Ureter (tissue), 1 donor: ENCODE data around the gene THSD7B. TPM values are rescaled to one million over a fixed set of nuclear protein-coding genes. Genes with fewer than 3 reads are reported as not detected.
A peak's percentile ranks its signal among the peaks of the same experiment; 100 is the strongest.

Source experiments
- DNase-seq: peaks from one replicate; pipeline ENCODE4 v3.0.0-alpha.2; 2020; ENCODE audit warnings: low spot score
- total RNA-seq: library from RNA; stranded (reverse); gene quantifications from one replicate; pipeline ENCODE4 v1.2.4, GENCODE V29; 2023
- donor health status: DM: yes; HTN: yes; CAD: no.

The THSD7B gene
- total RNA-seq, 1 donor from 2014 or later: 7.6 TPM

- DNase-seq: no peak
Measured at GRCh38 chr2:136801661-136802060, 36.3 kb downstream of the THSD7B start.

GRCh38 chr2:136809998-136810397, 44.7 kb downstream of the THSD7B start:
- DNase-seq: no peak

GRCh38 chr2:136818839-136819238, 53.5 kb downstream of the THSD7B start:
- DNase-seq: no peak

- DNase-seq: no peak
Measured at GRCh38 chr2:136823291-136823690, 57.9 kb downstream of the THSD7B start.

GRCh38 chr2:136828162-136828561, 62.8 kb downstream of the THSD7B start:
- DNase-seq: no peak

- DNase-seq: no peak
Measured at GRCh38 chr2:136828774-136829173, 63.4 kb downstream of the THSD7B start.

GRCh38 chr2:136844546-136844945, 79.2 kb downstream of the THSD7B start:
- no peak for DNase-seq

GRCh38 chr2:136858656-136859055, 93.3 kb downstream of the THSD7B start:
- no peak for DNase-seq

GRCh38 chr2:136860443-136860958, 95.2 kb downstream of the THSD7B start:
- no peak for DNase-seq

GRCh38 chr2:136863468-136863867, 98.1 kb downstream of the THSD7B start:
- no peak for DNase-seq

- DNase-seq: no peak
Measured at GRCh38 chr2:136863874-136864273, 98.5 kb downstream of the THSD7B start.

GRCh38 chr2:136871424-136871823, 106.1 kb downstream of the THSD7B start:
- no peak for DNase-seq

- no peak for DNase-seq
Measured at GRCh38 chr2:136874258-136874657, 108.9 kb downstream of the THSD7B start.

GRCh38 chr2:136891100-136891499, 125.8 kb downstream of the THSD7B start:
- DNase-seq: no peak

GRCh38 chr2:136894007-136894634, 128.8 kb downstream of the THSD7B start:
- no peak for DNase-seq

- no peak for DNase-seq
Measured at GRCh38 chr2:136901732-136902131, 136.4 kb downstream of the THSD7B start.

GRCh38 chr2:136905779-136906178, 140.4 kb downstream of the THSD7B start:
- DNase-seq: no peak

- DNase-seq: no peak
Measured at GRCh38 chr2:136909777-136910176, 144.4 kb downstream of the THSD7B start.

GRCh38 chr2:136916131-136916530, 150.8 kb downstream of the THSD7B start:
- no peak for DNase-seq

- no peak for DNase-seq
Measured at GRCh38 chr2:136917411-136917881, 152.1 kb downstream of the THSD7B start.

- DNase-seq: no peak
Measured at GRCh38 chr2:136919682-136920081, 154.3 kb downstream of the THSD7B start.

GRCh38 chr2:136920652-136921333, 155.4 kb downstream of the THSD7B start:
- peak; percentile 63 for DNase-seq

GRCh38 chr2:136927156-136927555, 161.8 kb downstream of the THSD7B start:
- no peak for DNase-seq
